A673 (cell line): ENCODE data around the gene CHRM5. TPM values are rescaled to one million over a fixed set of nuclear protein-coding genes. Genes with fewer than 3 reads are reported as not detected.

ENCODE experiments used
- BruUV-seq: library from RNA; stranded (reverse); fragments of 400-500 nt; replicated peaks from 2 replicates; lab custom pipeline; 2021; lab: Mats Ljungman, UMichigan
- CTCF ChIA-PET: fragments of 300-600 bp; sonication (Branson Sonifier 250); formaldehyde crosslinking; loops from one replicate; lab custom pipeline; 2022; ENCODE audit warnings: antibody characterized with exemption; lab: Charles Lee
- POLR2A ChIA-PET: fragments of 300-600 bp; sonication (Branson Sonifier 250); formaldehyde crosslinking; loops from one replicate; lab custom pipeline; 2022; ENCODE audit warnings: antibody characterized with exemption; ENCODE audit not compliant: low non-redundant PET; lab: Charles Lee
- DNase-seq: peaks from one replicate; pipeline ENCODE4 v3.0.0-alpha.2; 2015; ENCODE audit warnings: low spot score
- H3K27ac ChIP-seq: fragments of 200-600 bp; sonication (generic); 2 replicates; pipeline ENCODE4 v1.5.1; 2016; ENCODE audit warnings: mixed run types, low read depth, mild to moderate bottlenecking, mixed read lengths, antibody characterized with exemption, low read length; ENCODE audit not compliant: poor library complexity, severe bottlenecking
- H3K27me3 ChIP-seq: fragments of 200-600 bp; sonication (generic); replicated peaks from 2 replicates; pipeline ENCODE4 v1.6.1; 2017; ENCODE audit warnings: mixed run types, low read depth, mild to moderate bottlenecking, mixed read lengths, antibody characterized with exemption, low read length; ENCODE audit not compliant: insufficient read depth, poor library complexity
- H3K36me3 ChIP-seq: fragments of 200-600 bp; sonication (generic); 2 replicates; pipeline ENCODE4 v1.6.1; 2016; ENCODE audit warnings: mixed run types, mild to moderate bottlenecking, mixed read lengths, antibody characterized with exemption, low read length; ENCODE audit not compliant: insufficient read depth, poor library complexity, severe bottlenecking
- H3K4me1 ChIP-seq: fragments of 200-600 bp; sonication (generic); 2 replicates; pipeline ENCODE4 v1.6.1; 2017; ENCODE audit warnings: mixed run types, mild to moderate bottlenecking, mixed read lengths, antibody characterized with exemption, low read length; ENCODE audit not compliant: insufficient read depth, poor library complexity, severe bottlenecking
- H3K4me3 ChIP-seq: fragments of 200-600 bp; sonication (generic); 2 replicates; pipeline ENCODE4 v1.5.1; 2016; ENCODE audit warnings: low read depth, mixed run types, mild to moderate bottlenecking, mixed read lengths, low read length; ENCODE audit not compliant: poor library complexity, severe bottlenecking
- H3K9me3 ChIP-seq: fragments of 200-600 bp; sonication (generic); 2 replicates; pipeline ENCODE4 v1.6.1; 2016; ENCODE audit warnings: mixed run types, low read depth, mild to moderate bottlenecking, mixed read lengths, antibody characterized with exemption, low read length; ENCODE audit not compliant: poor library complexity, severe bottlenecking
- CTCF ChIP-seq: fragments of 300-800, 200-600 bp; sonication (generic); conservative IDR thresholded peaks from 2 replicates; pipeline ENCODE4 v1.5.1; 2017; ENCODE audit warnings: low read depth, mild to moderate bottlenecking, antibody characterized with exemption, low read length, moderate library complexity, mixed read lengths
- EZH2 ChIP-seq: fragments of 200-600 bp; sonication (generic); IDR thresholded peaks from 2 replicates; pipeline ENCODE4 v1.6.1; 2017; ENCODE audit warnings: borderline replicate concordance, low read depth, mild to moderate bottlenecking, mixed read lengths, antibody characterized with exemption, low read length; ENCODE audit not compliant: poor library complexity, severe bottlenecking
- intact Hi-C: fragments of 100-400 bp; cut with micrococcal nuclease; formaldehyde crosslinking; loops from one replicate; pipeline ENCODE4 v1.10.0; 2022; ENCODE audit not compliant: unreplicated experiment
- total RNA-seq: library from RNA; stranded (reverse); gene quantifications from 2 replicates; pipeline ENCODE4 v1.2.3, GENCODE V29; 2021

The CHRM5 gene
- total RNA-seq, 1 experiment from 2014 or later, result not detected

- TF ChIP-seq EZH2, result no peak
- peak; percentile 66 for TF ChIP-seq CTCF
- Histone ChIP-seq H3K27me3 (no peaks in the 10 kb centered on the region), H3K27ac (no peak overlapping the region), H3K9me3 (no peaks in the 10 kb centered on the region), H3K4me3 (no peak overlapping the region), H3K36me3 (no peaks in the 10 kb centered on the region), H3K4me1 (no peaks in the 10 kb centered on the region)
- peak; percentile 38 for DNase-seq
- intact Hi-C loops, result loop anchor here (2.0 kb wide), 1 partner anchor 231 kb away; no protein-coding TSS in a partner anchor
- ChIA-PET CTCF (interaction anchor here (0.5 to 0.7 kb wide), 2 partner anchors 365 to 470 kb away, joined by 3 to 5 read pairs; no protein-coding TSS in a partner anchor), POLR2A (no interaction called here)
- BruUV-seq, result no TSS peak
Measured at GRCh38 chr15:33963831-33964664, 4.2 kb upstream of the CHRM5 start.

GRCh38 chr15:33964665-33965040, 3.6 kb upstream of the CHRM5 start:
- H3K4me1 ChIP-seq, result no peaks in the 10 kb centered on the region
- no peaks in the 10 kb centered on the region for H3K36me3 ChIP-seq
- no peak for DNase-seq
- ChIA-PET CTCF (interaction anchor here (0.7 kb wide), 1 partner anchor 470 kb away, joined by 5 read pairs; no protein-coding TSS in a partner anchor), POLR2A (no interaction called here)
- TF ChIP-seq CTCF (no peak), EZH2 (no peak)
- H3K4me3 ChIP-seq, result no peak overlapping the region
- no TSS peak for BruUV-seq
- no peaks in the 10 kb centered on the region for H3K27me3 ChIP-seq
- H3K27ac ChIP-seq, result no peak overlapping the region
- H3K9me3 ChIP-seq, result no peaks in the 10 kb centered on the region
- intact Hi-C loops, result loop anchor here (2.0 kb wide), 1 partner anchor 232 kb away; no protein-coding TSS in a partner anchor

GRCh38 chr15:33968821-33969220, 524 bp downstream of the CHRM5 start:
- Histone ChIP-seq H3K27me3 (no peaks in the 10 kb centered on the region), H3K4me1 (no peaks in the 10 kb centered on the region), H3K36me3 (no peaks in the 10 kb centered on the region), H3K4me3 (no peak overlapping the region), H3K27ac (no peak overlapping the region), H3K9me3 (no peaks in the 10 kb centered on the region)
- TF ChIP-seq CTCF (no peak), EZH2 (no peak)
- CTCF ChIA-PET, result no interaction called here
- no peak for DNase-seq
- intact Hi-C loops, result no loop called here
- BruUV-seq, result no TSS peak
- POLR2A ChIA-PET, result interaction anchor here (0.5 to 0.6 kb wide), 2 partner anchors 168 to 182 kb away, joined by 3 read pairs; no protein-coding TSS in a partner anchor
